GM12878 (cell line): ENCODE data around the gene ZNF69.

Experiments
- GABPA ChIP-seq: IDR thresholded peaks from 2 replicates; pipeline ENCODE4 v1.6.1; 2014; ENCODE audit warnings: antibody characterized with exemption, low read depth, mild to moderate bottlenecking, inconsistent platforms
- GATAD2B ChIP-seq: fragments of 450-650 bp; conservative IDR thresholded peaks from 2 replicates; pipeline ENCODE4 v1.6.1; 2017; ENCODE audit warnings: low read depth, mild to moderate bottlenecking, moderate library complexity
- HDAC2 ChIP-seq: fragments of 200-600 bp; sonication (generic); IDR thresholded peaks from 2 replicates; pipeline ENCODE4 v1.6.1; 2017
- MXI1 ChIP-seq: fragments of 150-350 bp; IDR thresholded peaks from 2 replicates; pipeline ENCODE4 v1.6.1; 2011; ENCODE audit warnings: low read depth, mild to moderate bottlenecking, inconsistent platforms, low read length, improper control_type of control experiment
- MYC ChIP-seq: IDR thresholded peaks from 2 replicates; pipeline ENCODE4 v1.6.1; 2011; ENCODE audit warnings: mild to moderate bottlenecking, low read length, moderate library complexity, inconsistent platforms; ENCODE audit not compliant: insufficient read depth, insufficient replicate concordance, insufficient read length, severe bottlenecking
- NBN ChIP-seq: fragments of 450-650 bp; IDR thresholded peaks from 2 replicates; pipeline ENCODE4 v1.6.1; 2016
- NFYB ChIP-seq: IDR thresholded peaks from 2 replicates; pipeline ENCODE4 v1.6.1; 2011; ENCODE audit warnings: low read depth, mild to moderate bottlenecking, low read length, improper control_type of control experiment, moderate library complexity; ENCODE audit not compliant: insufficient read depth
- PAX8 ChIP-seq: fragments of 450-650 bp; IDR thresholded peaks from 2 replicates; pipeline ENCODE4 v1.6.1; 2017; ENCODE audit warnings: mild to moderate bottlenecking, moderate library complexity
- POLR2A ChIP-seq: IDR thresholded peaks from 2 replicates; pipeline ENCODE4 v1.6.1; 2011; ENCODE audit warnings: low read depth, mild to moderate bottlenecking, low read length
- SMAD5 ChIP-seq: IDR thresholded peaks from 2 replicates; pipeline ENCODE4 v1.6.1; 2016; ENCODE audit warnings: antibody characterized with exemption, low read depth
- ZNF274 ChIP-seq: IDR thresholded peaks from one replicate; pipeline ENCODE4 v1.8.0; 2011; ENCODE audit not compliant: insufficient read length, insufficient read depth
- TF ChIP-seq, protein P1 (sequence below), 3 experiments: IDR thresholded peaks in 2 of 3; conservative IDR thresholded peaks in 1 of 3; 2 replicates each; pipeline ENCODE4 v1.5.1; 2011; ENCODE audit warnings: low read depth in 3 of 3, low read length in 3 of 3, mild to moderate bottlenecking in 3 of 3, control low read depth in 2 of 3, moderate library complexity in 2 of 3, inconsistent platforms in 1 of 3, mixed read lengths in 1 of 3; ENCODE audit not compliant: control insufficient read depth in 2 of 3, insufficient read depth in 1 of 3; ENCODE audit errors: extremely low read depth in 1 of 3
- TF ChIP-seq, protein P2 (sequence below): IDR thresholded peaks from 2 replicates; pipeline ENCODE4 v1.6.1; 2011; ENCODE audit warnings: low read depth, low read length, improper control_type of control experiment, borderline replicate concordance
- TF ChIP-seq, protein P3 (sequence below): IDR thresholded peaks from 2 replicates; pipeline ENCODE4 v1.6.1; 2012; ENCODE audit warnings: mild to moderate bottlenecking, low read depth, low read length

DNA sequence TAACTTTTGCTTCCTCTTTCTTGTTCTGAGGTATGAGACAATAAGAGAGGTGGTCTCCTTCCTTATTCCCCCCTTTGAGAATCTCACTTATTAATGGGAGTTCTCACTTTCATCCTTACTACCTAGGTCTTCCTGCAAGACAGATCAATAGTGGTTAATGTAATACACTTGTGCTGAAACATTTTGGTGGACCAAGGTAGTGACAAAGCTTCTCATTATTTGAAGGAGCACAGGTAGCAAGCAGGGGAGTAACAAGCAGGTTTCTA lies 55.2 kb downstream of the ZNF69 start:
- TF ChIP-seq NFYB (no peak), MYC (no peak), GATAD2B (no peak), POLR2A (no peak), PAX8 (no peak), GABPA (no peak), HDAC2 (no peak), NBN (no peak), SMAD5 (no peak), MXI1 (no peak), ZNF274 (no peak)
- TF ChIP-seq, protein P1, sequence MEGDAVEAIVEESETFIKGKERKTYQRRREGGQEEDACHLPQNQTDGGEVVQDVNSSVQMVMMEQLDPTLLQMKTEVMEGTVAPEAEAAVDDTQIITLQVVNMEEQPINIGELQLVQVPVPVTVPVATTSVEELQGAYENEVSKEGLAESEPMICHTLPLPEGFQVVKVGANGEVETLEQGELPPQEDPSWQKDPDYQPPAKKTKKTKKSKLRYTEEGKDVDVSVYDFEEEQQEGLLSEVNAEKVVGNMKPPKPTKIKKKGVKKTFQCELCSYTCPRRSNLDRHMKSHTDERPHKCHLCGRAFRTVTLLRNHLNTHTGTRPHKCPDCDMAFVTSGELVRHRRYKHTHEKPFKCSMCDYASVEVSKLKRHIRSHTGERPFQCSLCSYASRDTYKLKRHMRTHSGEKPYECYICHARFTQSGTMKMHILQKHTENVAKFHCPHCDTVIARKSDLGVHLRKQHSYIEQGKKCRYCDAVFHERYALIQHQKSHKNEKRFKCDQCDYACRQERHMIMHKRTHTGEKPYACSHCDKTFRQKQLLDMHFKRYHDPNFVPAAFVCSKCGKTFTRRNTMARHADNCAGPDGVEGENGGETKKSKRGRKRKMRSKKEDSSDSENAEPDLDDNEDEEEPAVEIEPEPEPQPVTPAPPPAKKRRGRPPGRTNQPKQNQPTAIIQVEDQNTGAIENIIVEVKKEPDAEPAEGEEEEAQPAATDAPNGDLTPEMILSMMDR (IDR thresholded peaks at IDR 0.05 in 2 of 3, conservative IDR thresholded peaks at IDR 0.05 in 1 of 3; ENCODE audit: control insufficient read depth in 2 of 3, extremely low read depth in 1 of 3, insufficient read depth in 1 of 3, low read depth in 3 of 3, low read length in 3 of 3) = no peak
- TF ChIP-seq, protein P2, sequence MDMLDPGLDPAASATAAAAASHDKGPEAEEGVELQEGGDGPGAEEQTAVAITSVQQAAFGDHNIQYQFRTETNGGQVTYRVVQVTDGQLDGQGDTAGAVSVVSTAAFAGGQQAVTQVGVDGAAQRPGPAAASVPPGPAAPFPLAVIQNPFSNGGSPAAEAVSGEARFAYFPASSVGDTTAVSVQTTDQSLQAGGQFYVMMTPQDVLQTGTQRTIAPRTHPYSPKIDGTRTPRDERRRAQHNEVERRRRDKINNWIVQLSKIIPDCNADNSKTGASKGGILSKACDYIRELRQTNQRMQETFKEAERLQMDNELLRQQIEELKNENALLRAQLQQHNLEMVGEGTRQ = no peak
- TF ChIP-seq, protein P3, sequence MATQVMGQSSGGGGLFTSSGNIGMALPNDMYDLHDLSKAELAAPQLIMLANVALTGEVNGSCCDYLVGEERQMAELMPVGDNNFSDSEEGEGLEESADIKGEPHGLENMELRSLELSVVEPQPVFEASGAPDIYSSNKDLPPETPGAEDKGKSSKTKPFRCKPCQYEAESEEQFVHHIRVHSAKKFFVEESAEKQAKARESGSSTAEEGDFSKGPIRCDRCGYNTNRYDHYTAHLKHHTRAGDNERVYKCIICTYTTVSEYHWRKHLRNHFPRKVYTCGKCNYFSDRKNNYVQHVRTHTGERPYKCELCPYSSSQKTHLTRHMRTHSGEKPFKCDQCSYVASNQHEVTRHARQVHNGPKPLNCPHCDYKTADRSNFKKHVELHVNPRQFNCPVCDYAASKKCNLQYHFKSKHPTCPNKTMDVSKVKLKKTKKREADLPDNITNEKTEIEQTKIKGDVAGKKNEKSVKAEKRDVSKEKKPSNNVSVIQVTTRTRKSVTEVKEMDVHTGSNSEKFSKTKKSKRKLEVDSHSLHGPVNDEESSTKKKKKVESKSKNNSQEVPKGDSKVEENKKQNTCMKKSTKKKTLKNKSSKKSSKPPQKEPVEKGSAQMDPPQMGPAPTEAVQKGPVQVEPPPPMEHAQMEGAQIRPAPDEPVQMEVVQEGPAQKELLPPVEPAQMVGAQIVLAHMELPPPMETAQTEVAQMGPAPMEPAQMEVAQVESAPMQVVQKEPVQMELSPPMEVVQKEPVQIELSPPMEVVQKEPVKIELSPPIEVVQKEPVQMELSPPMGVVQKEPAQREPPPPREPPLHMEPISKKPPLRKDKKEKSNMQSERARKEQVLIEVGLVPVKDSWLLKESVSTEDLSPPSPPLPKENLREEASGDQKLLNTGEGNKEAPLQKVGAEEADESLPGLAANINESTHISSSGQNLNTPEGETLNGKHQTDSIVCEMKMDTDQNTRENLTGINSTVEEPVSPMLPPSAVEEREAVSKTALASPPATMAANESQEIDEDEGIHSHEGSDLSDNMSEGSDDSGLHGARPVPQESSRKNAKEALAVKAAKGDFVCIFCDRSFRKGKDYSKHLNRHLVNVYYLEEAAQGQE = no peak
